ENCODE measurements around the gene TAT. TPM values are rescaled to one million over a fixed set of nuclear protein-coding genes. Genes with fewer than 3 reads are reported as not detected.
A peak's percentile ranks its signal among the peaks of the same experiment; 100 is the strongest.
"Not testable (repeated sequence)": the region's sequence is repeated elsewhere in the genome, so short reads cannot be mapped to it uniquely, and the experiment has no call there.

Gene TAT
- total RNA-seq, 6 experiments from 2014 or later = 109 to 3,026 (median 1,168) TPM

DNA sequence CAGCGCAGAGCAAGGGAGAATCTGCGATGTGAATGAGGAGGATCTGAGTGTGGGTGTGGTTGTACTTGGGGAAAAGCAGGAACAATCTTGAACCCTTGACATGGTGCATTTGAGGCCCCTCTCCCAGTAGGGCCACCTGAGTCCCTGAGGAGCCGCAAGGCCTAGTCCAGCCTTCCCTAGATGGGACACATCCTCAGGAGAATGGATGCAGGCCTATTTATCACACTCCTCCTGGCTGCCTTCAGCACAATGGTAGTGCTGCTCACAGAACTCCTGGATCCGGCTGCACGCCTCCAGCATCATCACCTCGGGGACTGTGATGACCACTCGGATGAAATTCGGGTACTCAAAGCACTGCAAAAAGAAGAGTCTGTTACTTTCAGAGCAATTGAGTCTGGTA is 9.0 kb downstream of the TAT start:
- 65% methylated on average over 3 of the region's 8 CpGs for WGBS (ENCODE audit: insufficient coverage, low coverage, low lambda C conversion rate, missing lambda C conversion rate)
- ATAC-seq = peak in 1 of 4 donors; percentile 0
- Histone ChIP-seq H3K4me3 (peak overlapping the region in 1 of 3 donors; percentile 8), H3K9me3 (no peaks in the 10 kb centered on the region), H3K27ac (peak overlapping the region; percentile 72 to 100 (median 98)), H3K4me1 (peaks cover 0 to 37% (median 11%) of the 10 kb centered on the region in 4 donors), H3K27me3 (no peaks in the 10 kb centered on the region), H3K36me3 (peaks cover 0 to 57% (median 26%) of the 10 kb centered on the region in 4 donors)
- intact Hi-C loops (cut with DNase I) = no loop called here
- peak; percentile 58 for TF ChIP-seq POLR2A (IDR thresholded peaks at IDR 0.05)
- TF ChIP-seq, protein P1, sequence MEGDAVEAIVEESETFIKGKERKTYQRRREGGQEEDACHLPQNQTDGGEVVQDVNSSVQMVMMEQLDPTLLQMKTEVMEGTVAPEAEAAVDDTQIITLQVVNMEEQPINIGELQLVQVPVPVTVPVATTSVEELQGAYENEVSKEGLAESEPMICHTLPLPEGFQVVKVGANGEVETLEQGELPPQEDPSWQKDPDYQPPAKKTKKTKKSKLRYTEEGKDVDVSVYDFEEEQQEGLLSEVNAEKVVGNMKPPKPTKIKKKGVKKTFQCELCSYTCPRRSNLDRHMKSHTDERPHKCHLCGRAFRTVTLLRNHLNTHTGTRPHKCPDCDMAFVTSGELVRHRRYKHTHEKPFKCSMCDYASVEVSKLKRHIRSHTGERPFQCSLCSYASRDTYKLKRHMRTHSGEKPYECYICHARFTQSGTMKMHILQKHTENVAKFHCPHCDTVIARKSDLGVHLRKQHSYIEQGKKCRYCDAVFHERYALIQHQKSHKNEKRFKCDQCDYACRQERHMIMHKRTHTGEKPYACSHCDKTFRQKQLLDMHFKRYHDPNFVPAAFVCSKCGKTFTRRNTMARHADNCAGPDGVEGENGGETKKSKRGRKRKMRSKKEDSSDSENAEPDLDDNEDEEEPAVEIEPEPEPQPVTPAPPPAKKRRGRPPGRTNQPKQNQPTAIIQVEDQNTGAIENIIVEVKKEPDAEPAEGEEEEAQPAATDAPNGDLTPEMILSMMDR (IDR thresholded peaks at IDR 0.05) = no peak
- peak in 1 of 3 donors; percentile 62 for DNase-seq

DNA sequence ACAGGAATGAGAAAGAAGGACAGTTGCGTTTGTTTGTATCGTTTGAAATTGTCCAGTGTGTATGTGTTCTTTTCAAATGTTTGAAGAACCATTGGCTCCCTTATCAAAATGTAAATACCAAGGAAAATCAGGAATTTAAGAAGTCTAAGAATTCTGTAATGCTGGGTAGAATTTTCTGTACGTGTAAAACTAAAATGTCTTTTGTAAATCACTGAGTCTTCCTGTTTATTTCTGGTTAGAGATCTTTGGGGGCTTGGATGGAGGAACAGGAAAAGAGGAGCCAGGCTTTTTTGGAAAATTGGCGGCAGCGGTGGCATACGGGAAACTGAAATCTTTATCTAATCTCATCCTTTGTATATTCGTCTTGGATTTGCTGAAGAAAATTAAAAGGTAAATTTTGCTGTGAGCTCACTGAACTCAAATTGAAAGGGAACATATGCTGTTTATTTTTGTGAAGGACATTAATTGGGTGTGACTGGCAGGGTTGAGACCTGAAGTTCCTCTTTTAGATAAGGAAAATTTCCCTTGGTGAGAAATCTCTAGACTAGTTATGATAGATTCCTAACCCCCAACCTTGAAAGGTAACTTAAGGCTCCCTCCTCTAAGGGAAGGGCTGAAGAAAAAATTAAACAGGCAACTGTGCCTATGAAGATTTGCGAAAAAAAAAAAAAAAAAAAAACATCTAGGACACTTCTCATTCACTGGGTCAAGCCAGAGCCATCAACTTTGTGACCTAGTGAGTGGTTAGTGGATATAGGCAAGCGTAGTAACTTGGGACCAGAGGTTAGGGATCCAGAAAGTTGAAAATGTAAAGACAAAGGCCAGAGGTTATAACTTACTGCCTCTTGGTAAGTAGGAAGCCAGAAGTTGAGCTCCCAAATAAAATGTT is 10.8 kb downstream of the TAT start:
- H3K4me3 ChIP-seq = no peak overlapping the region
- H3K27ac ChIP-seq = peak overlapping the region; percentile 86 to 100 (median 98)
- H3K9me3 ChIP-seq = no peaks in the 10 kb centered on the region
- DNase-seq (peak in 1 of 3 donors; percentile 68), ATAC-seq (peak in 3 of 4 donors; percentile 0 to 1 (median 1))
- WGBS (ENCODE audit: insufficient coverage, low coverage, low lambda C conversion rate, missing lambda C conversion rate) = 16% methylated on average over 8 of the region's 9 CpGs
- intact Hi-C loops (cut with DNase I) = no loop called here
- H3K27me3 ChIP-seq = no peaks in the 10 kb centered on the region
- peaks cover 0 to 42% (median 18%) of the 10 kb centered on the region in 4 donors for H3K36me3 ChIP-seq
- peaks cover 0 to 23% (median 8%) of the 10 kb centered on the region in 4 donors for H3K4me1 ChIP-seq
- TF ChIP-seq POLR2A (IDR thresholded peaks at IDR 0.05) = peak; percentile 36
- TF ChIP-seq, protein P1 (IDR thresholded peaks at IDR 0.05) = no peak

DNA sequence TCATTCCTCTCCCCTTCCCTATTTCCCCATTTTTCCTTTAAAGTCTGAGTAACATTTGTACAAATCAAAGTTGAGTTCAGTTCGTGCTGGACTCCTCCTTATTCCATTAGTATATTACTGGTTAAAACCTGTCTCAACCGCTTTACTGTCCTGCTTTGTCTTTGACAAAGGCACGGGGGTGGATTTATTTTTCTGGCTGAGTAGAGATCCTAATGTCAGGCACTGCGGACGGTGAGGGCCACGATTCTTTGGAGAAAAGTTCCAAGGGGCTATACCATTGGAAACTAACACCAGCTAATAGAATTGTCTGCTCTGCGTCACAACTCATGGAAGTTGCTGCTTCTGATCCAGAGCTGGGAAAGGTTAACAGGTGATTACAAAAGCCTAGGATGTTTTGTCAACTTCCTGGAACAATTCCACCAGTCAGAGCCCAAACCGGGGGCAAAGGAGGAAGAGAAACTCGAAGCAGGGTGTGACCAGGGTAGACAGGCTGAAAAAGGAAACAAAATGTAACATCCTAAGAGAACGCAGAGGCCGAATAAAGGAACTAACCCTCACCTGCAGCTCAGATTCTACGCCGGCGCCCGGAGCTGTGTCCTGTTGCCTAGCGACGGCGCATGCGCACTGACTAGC is 12.4 kb downstream of the TAT start:
- Histone ChIP-seq H3K4me1 (peaks cover 0 to 14% (median 5%) of the 10 kb centered on the region in 4 donors), H3K27me3 (no peaks in the 10 kb centered on the region), H3K4me3 (peak overlapping the region; percentile 21 to 45 (median 35)), H3K27ac (peak overlapping the region; percentile 86 to 100 (median 98)), H3K9me3 (no peaks in the 10 kb centered on the region), H3K36me3 (peaks cover 0 to 26% (median 10%) of the 10 kb centered on the region in 4 donors)
- DNase-seq (no peak), ATAC-seq (peak in 1 of 4 donors; percentile 42)
- no peak for TF ChIP-seq POLR2A (IDR thresholded peaks at IDR 0.05)
- TF ChIP-seq, protein P1 (IDR thresholded peaks at IDR 0.05) = no peak
- intact Hi-C loops (cut with DNase I) = no loop called here
- 16% methylated on average over 11 of the region's 19 CpGs for WGBS (ENCODE audit: insufficient coverage, low coverage, low lambda C conversion rate, missing lambda C conversion rate)

DNA sequence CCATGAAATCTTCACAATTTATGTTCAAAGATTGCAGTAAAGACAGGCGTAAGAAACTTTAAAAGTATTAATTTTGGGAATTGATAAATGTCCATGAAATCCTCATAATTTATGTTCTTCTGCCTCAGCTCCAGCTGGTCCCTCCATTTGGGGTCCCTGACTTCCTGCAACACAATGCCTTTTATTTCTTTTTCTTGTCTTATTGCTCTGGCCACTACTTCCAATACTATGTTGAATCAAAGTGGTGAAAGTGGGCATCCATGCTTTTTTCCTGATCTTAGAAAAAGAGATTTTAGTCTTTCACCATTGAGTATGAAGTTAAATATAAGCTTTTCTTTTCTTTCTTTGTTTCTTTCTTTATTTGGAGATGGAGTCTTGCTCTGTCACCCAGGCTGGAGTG is 14.3 kb downstream of the TAT start:
- Histone ChIP-seq H3K4me1 (peaks cover 0 to 17% (median 4%) of the 10 kb centered on the region in 4 donors), H3K36me3 (peaks cover 0 to 7% (median under 1%) of the 10 kb centered on the region in 4 donors), H3K4me3 (no peak overlapping the region), H3K9me3 (no peaks in the 10 kb centered on the region), H3K27ac (no peak overlapping the region), H3K27me3 (no peaks in the 10 kb centered on the region)
- ATAC-seq (no peak), DNase-seq (no peak)
- 82% methylated on average over 1 of the region's 1 CpG for WGBS (ENCODE audit: insufficient coverage, low coverage, low lambda C conversion rate, missing lambda C conversion rate)
- intact Hi-C loops (cut with DNase I) = no loop called here
- TF ChIP-seq POLR2A (IDR thresholded peaks at IDR 0.05) = no peak
- TF ChIP-seq, protein P1 (IDR thresholded peaks at IDR 0.05) = no peak

DNA sequence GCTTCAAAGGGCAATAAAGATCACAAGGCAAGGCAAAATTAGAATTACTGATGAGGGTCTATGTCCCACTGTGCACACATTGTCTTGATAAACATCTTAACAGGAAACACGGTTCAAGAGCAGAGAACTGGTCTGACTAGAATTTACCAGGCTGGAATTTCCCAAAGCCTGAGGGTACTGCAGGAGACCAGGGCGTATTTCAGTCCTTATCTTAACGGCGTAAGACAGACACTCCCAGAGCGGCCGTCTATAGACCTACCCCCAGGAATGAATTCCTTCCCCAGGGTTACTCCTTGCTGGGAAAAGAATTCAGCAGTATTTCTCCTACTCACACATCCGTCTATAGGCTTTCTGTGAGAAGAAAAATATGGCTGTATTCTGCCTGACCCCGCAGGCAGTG is 15.0 kb downstream of the TAT start:
- ATAC-seq; H3K27ac ChIP-seq; H3K36me3 ChIP-seq; intact Hi-C loops (cut with DNase I); DNase-seq; H3K9me3 ChIP-seq; H3K4me3 ChIP-seq; H3K27me3 ChIP-seq: not testable (repeated sequence)
- H3K4me1 ChIP-seq = peaks cover 0 to 19% (median 4%) of the 10 kb centered on the region in 4 donors
- 70% methylated on average over 6 of the region's 8 CpGs for WGBS (ENCODE audit: insufficient coverage, low coverage, low lambda C conversion rate, missing lambda C conversion rate)

Data from right lobe of liver (tissue), 6 donors.